NCI-H1417 (cell line): ENCODE data around the gene PEAK3.

ENCODE experiments used
- DNase-seq, 3 experiments: peaks; one replicate each; lab custom pipeline; 2025; lab: John Stamatoyannopoulos, UW

PEAK3 gene

GRCh38 chr19:2249880-2250765, 31.9 kb downstream of the PEAK3 start:
- DNase-seq = no peak

- peak in 1 of 3 experiments; percentile 54 for DNase-seq
These were observed 32.7 kb downstream of the PEAK3 start, which contains the start of gene AMH for GRCh38 chr19:2249010-2249866. Gene AMH (plus strand): TSS chr19:2249323. CDS start chr19:2249333, 10 bp downstream.

- DNase-seq = peak in 2 of 3 experiments; percentile 82 to 95
These were observed 33.6 kb downstream of the PEAK3 start for GRCh38 chr19:2248136-2249009.

- DNase-seq = peak in 2 of 3 experiments; percentile 48 to 65
These were observed 34.4 kb downstream of the PEAK3 start for GRCh38 chr19:2247433-2248101.

GRCh38 chr19:2246801-2247361, 35.1 kb downstream of the PEAK3 start:
- DNase-seq = peak in 2 of 3 experiments; percentile 48 to 65

- no peak for DNase-seq
These were observed 35.9 kb downstream of the PEAK3 start for GRCh38 chr19:2246014-2246620.

- DNase-seq = no peak
These were observed 36.7 kb downstream of the PEAK3 start for GRCh38 chr19:2245273-2245672.

- DNase-seq = no peak
These were observed 37.5 kb downstream of the PEAK3 start for GRCh38 chr19:2244486-2244885.

- DNase-seq = no peak
These were observed 37.9 kb downstream of the PEAK3 start for GRCh38 chr19:2244125-2244411.

- peak in 2 of 3 experiments; percentile 16 to 48 for DNase-seq
These were observed 38.5 kb downstream of the PEAK3 start for GRCh38 chr19:2243274-2244124.

GRCh38 chr19:2242816-2243215, 39.2 kb downstream of the PEAK3 start:
- no peak for DNase-seq

GRCh38 chr19:2242092-2242537, 39.9 kb downstream of the PEAK3 start:
- no peak for DNase-seq

- no peak for DNase-seq
These were observed 40.9 kb downstream of the PEAK3 start for GRCh38 chr19:2240881-2241760.

- peak in 1 of 3 experiments; percentile 30 for DNase-seq
These were observed 41.9 kb downstream of the PEAK3 start for GRCh38 chr19:2239771-2240770.

- no peak for DNase-seq
These were observed 42.8 kb downstream of the PEAK3 start for GRCh38 chr19:2239173-2239572.

- DNase-seq = no peak
These were observed 44.2 kb downstream of the PEAK3 start for GRCh38 chr19:2237869-2238153.
